ENCODE results near the gene CHST3. TPM values are rescaled to one million over a fixed set of nuclear protein-coding genes. Genes with fewer than 3 reads are reported as not detected.
"Not testable (repeated sequence)": the region's sequence is repeated elsewhere in the genome, so short reads cannot be mapped to it uniquely, and the experiment has no call there.

CHST3 gene
- total RNA-seq, 1 donor = 58.3 TPM

DNA sequence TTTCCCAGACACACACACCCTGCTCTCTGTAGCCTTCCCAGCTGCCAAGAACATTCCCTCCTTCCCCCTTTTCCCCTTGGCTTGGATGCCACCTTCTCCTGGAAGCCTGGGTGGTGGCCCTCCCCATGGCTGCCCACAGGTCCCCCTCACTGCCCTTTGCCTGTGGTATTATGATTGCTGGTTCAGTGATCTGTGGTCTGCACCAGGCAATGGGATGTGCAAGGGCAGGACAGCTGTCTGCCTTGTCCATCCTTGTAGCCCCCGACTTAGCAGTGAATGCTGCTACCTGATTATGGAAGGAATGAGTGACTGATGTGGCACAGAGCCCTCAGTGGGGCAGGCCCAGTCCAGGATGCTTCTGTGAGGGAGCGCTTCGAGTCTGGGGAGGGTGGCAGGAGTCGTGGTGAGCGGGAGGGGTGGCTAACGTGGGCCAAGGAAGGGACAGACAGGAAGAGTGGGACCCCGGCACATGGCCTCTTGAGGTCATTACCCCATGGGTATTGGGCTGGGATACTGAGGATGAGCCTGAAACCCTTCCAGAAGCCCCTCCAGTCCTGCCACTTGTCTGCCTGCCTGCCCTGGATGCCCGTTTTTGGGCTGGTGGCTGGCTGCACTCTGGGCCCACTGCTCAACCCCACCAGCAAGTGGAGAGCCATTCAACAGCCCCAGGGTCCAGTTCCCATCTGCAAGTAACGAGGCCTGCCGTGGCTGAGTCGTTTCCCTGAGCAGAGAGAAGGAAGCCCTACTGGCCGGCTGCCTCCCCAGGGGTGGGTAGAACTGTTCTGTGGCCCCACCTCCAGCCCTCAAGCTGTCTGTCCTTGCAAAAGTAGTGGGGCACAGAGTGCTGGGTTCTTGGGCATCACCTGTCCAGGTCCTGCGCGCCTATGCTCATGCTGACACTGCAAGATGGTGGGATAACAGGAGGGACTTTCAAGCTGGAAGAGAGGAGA lies 8.8 kb downstream of the CHST3 start:
- DNase-seq (ENCODE audit: low read depth) = no peak
- TF ChIP-seq CTCF (IDR thresholded peaks at IDR 0.05; ENCODE audit: insufficient read depth, low read depth, low read length) = no peak
- H3K4me3 ChIP-seq (ENCODE audit: low read depth, low read length) = no peak overlapping the region

DNA sequence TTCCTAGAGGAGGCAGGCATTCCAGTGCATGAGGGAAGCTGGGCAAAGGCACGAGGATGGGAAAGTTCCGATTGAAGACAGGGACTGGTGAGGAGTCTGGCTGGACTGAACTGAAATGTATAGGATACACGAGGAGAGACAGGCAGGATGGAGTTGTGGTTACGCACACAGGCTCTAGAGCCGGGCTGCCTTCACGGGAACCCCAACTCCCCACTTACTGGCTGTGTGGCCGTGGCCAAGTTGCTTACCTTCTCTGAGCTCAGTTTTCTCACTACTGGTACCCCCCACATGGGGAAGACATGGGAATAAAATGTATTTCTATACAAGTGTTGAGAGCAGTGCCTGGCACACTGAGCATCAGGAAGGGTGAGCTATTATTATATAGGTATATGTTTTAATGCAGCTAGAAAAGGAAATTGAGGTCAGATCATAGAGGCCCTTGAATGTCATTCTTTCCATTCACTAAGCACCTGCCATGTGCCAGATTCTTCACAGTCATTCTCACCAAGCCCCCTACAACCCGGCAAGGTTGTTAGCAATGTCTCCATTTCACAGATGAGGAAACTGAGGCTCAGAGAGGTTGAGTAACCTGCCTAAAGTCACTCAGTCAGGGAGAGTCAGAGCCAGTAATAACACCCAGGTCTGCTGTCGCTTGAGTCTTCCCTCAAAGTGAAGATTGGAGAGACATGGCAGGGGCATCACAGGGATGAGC lies 9.7 kb downstream of the CHST3 start:
- no peak for TF ChIP-seq CTCF (IDR thresholded peaks at IDR 0.05; ENCODE audit: insufficient read depth, low read depth, low read length)
- H3K4me3 ChIP-seq (ENCODE audit: low read depth, low read length) = no peak overlapping the region
- DNase-seq (ENCODE audit: low read depth) = no peak

DNA sequence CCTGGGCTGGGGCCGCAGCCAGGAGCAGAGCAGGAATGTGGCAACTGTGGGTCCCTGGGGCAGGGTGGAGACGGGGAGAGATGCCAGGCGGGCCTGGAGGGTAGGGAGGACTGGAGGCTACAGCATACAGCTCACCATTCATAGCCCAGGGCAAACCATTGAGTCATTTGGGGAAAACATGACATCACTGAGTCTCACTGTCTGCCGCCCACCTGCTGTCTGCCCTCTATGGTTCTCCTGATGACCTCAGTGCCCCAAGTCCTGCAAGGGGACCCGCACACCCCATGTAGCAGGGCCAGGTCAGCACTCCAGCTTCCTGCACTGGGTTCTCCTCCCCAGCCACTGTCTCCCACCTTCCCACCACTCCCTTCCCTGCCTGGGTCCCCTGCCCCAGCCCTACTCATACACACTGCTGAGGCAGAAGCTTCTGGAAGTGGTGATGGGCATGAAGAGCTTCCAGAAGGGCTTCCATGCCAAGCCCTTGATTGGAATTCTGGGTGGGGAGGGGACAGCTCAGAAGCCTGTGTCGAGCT lies 10.4 kb downstream of the CHST3 start:
- DNase-seq (ENCODE audit: low read depth) = no peak
- TF ChIP-seq CTCF (IDR thresholded peaks at IDR 0.05; ENCODE audit: insufficient read depth, low read depth, low read length) = no peak
- H3K4me3 ChIP-seq (ENCODE audit: low read depth, low read length) = no peak overlapping the region

- no peak overlapping the region for H3K4me3 ChIP-seq (ENCODE audit: low read depth, low read length)
- TF ChIP-seq CTCF (IDR thresholded peaks at IDR 0.05; ENCODE audit: insufficient read depth, low read depth, low read length) = no peak
- DNase-seq (ENCODE audit: low read depth) = no peak
These were observed 11.1 kb downstream of the CHST3 start for GRCh38 chr10:71975087-71975870.

DNA sequence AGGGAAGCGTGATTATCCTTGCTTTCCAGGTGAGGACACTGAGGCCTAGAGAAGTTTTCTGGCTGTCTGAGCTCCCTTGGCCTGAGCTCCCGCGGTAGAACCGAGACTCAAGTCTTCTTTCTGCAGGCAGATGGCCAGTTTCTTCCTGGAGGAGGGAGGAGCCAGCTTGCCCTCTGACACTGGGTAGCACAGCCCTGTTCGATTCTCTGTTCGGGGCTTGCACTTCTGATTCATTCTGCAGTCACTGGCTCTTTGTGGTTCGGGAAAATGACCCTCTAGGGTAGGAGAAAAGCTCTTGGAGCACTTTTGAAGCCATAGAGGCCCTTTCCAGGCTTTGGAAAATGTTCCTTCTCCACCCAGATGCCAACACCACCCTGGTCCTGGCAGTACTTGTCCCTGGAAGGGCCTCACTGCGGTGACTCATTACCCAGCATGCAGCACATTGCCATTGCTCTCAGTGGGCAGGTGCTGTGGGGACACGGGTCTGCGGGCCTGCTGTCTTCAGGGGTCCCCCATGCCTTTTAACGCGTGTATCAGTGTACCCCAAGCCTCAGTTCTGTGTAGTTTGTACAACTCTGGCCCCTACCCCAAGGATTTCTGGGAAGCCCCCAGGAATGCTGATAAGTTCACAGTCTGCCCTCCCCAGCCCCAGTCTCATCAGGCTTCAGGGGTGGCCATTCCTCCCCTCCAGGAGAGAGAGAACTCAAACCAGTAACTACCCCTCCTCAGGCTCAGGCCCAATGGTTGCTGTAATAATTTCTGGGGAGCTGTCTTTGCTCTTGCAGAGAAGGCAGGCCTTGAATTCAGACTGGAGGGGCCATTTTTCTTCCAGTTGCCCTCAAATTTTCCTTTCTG lies 11.9 kb downstream of the CHST3 start:
- no peak overlapping the region for H3K4me3 ChIP-seq (ENCODE audit: low read depth, low read length)
- no peak for TF ChIP-seq CTCF (IDR thresholded peaks at IDR 0.05; ENCODE audit: insufficient read depth, low read depth, low read length)
- DNase-seq (ENCODE audit: low read depth) = peak; percentile 63

DNA sequence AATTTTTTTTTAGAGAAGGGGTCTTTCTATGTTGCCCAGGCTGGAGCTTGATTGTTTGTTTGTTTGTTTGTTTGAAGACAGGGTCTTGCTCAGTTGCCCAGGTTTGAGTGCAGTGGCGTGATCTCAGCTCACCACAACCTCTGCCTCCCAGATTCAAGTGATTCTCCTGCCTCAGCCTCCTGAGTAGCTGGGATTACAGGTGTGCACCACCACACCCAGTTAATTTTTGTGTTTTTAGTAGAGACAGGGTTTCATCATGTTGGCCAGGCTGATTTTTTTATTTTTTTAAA lies 13.4 kb downstream of the CHST3 start:
- DNase-seq (ENCODE audit: low read depth); H3K4me3 ChIP-seq (ENCODE audit: low read depth, low read length): not testable (repeated sequence)
